Esophagus squamous epithelium (tissue), 5 donors: ENCODE results near the gene CDT1. TPM values are rescaled to one million over a fixed set of nuclear protein-coding genes. Genes with fewer than 3 reads are reported as not detected.

ENCODE experiments used
- DNase-seq: peaks from one replicate; lab custom pipeline; 2025; lab: John Stamatoyannopoulos, UW
- H3K27ac ChIP-seq, 4 donors: fragments of 200-600 bp; sonication (generic); one replicate each; pipeline ENCODE4 v1.5.1; 2016 to 2019; ENCODE audit warnings: mild to moderate bottlenecking in 1 of 4
- H3K27me3 ChIP-seq, 4 donors: fragments of 200-600 bp; sonication (generic); 1 replicate in 3 of 4; 2 replicates in 1 of 4; pipeline versions ENCODE4 v1.5.1 to v1.6.0; 2017 to 2021; ENCODE audit warnings: antibody characterized with exemption in 1 of 4
- H3K36me3 ChIP-seq, 3 donors: fragments of 200-600 bp; sonication (generic); one replicate each; pipeline ENCODE4 v1.5.1; 2016 to 2019
- H3K4me1 ChIP-seq, 3 donors: fragments of 200-600 bp; sonication (generic); one replicate each; pipeline ENCODE4 v1.5.1; 2017 to 2019
- H3K4me3 ChIP-seq, 4 donors: fragments of 200-600 bp; sonication (generic); 1 replicate in 3 of 4; 2 replicates in 1 of 4; pipeline ENCODE4 v1.5.1; 2016 to 2019; ENCODE audit warnings: mild to moderate bottlenecking in 2 of 4, moderate library complexity in 1 of 4
- H3K9me3 ChIP-seq, 3 donors: fragments of 200-600 bp; sonication (generic); one replicate each; pipeline ENCODE4 v1.5.1; 2016 to 2019
- POLR2A ChIP-seq, 4 donors: fragments of 450-650 bp; IDR thresholded peaks; one replicate each; pipeline ENCODE4 v1.6.1; 2017; ENCODE audit warnings: antibody characterized with exemption in 4 of 4, mild to moderate bottlenecking in 4 of 4, moderate library complexity in 3 of 4
- WGBS, 2 donors: methylation state at CpG; one replicate each; pipeline ENCODE4 v1.1.5; 2018; 5-methylcytosine and 5-hydroxymethylcytosine counted together
- intact Hi-C: fragments of 100-400 bp; cut with DNase I; formaldehyde crosslinking; loops from one replicate; pipeline ENCODE4 v1.15.0; 2022
- total RNA-seq, 4 donors: library from RNA; depleted of rRNA; stranded (reverse); fragments of >200 nt; gene quantifications; one replicate each; pipeline ENCODE4 v1.1.0, GENCODE V29; 2016
- TF ChIP-seq, protein P1 (sequence below), 6 experiments: fragments of 450-650 bp in 4 of 6; fragments of 200-600 bp in 2 of 6; sonication (generic) in 2 of 6; IDR thresholded peaks; one replicate each; pipeline ENCODE4 v1.5.1; 2016 to 2019; ENCODE audit warnings: antibody characterized with exemption in 6 of 6, mild to moderate bottlenecking in 4 of 6, moderate library complexity in 4 of 6
- donor health status: DM: yes; HTN: yes; CAD: no.

The CDT1 gene
- total RNA-seq, 4 donors from 2014 or later: 7.7 to 20.7 (median 11.2) TPM

GRCh38 chr16:88818575-88818874, 14.9 kb downstream of the CDT1 start:
- Histone ChIP-seq H3K36me3 (peaks cover 6 to 33% (median 11%) of the 10 kb centered on the region in 3 donors), H3K27ac (no peak overlapping the region), H3K4me1 (peaks cover 6 to 22% (median 6%) of the 10 kb centered on the region in 3 donors), H3K4me3 (no peak overlapping the region), H3K27me3 (no peaks in the 10 kb centered on the region), H3K9me3 (no peaks in the 10 kb centered on the region)
- 78 to 84% methylated on average over 15 to 18 of the region's 18 CpGs for WGBS, 2 donors
- TF ChIP-seq POLR2A (IDR thresholded peaks at IDR 0.05): no peak
- TF ChIP-seq, protein P1, sequence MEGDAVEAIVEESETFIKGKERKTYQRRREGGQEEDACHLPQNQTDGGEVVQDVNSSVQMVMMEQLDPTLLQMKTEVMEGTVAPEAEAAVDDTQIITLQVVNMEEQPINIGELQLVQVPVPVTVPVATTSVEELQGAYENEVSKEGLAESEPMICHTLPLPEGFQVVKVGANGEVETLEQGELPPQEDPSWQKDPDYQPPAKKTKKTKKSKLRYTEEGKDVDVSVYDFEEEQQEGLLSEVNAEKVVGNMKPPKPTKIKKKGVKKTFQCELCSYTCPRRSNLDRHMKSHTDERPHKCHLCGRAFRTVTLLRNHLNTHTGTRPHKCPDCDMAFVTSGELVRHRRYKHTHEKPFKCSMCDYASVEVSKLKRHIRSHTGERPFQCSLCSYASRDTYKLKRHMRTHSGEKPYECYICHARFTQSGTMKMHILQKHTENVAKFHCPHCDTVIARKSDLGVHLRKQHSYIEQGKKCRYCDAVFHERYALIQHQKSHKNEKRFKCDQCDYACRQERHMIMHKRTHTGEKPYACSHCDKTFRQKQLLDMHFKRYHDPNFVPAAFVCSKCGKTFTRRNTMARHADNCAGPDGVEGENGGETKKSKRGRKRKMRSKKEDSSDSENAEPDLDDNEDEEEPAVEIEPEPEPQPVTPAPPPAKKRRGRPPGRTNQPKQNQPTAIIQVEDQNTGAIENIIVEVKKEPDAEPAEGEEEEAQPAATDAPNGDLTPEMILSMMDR (IDR thresholded peaks at IDR 0.05): no peak
- DNase-seq: no peak
- intact Hi-C loops: loop anchor here (10.0 kb wide), 1 partner anchor 346 kb away; no protein-coding TSS in a partner anchor

DNA sequence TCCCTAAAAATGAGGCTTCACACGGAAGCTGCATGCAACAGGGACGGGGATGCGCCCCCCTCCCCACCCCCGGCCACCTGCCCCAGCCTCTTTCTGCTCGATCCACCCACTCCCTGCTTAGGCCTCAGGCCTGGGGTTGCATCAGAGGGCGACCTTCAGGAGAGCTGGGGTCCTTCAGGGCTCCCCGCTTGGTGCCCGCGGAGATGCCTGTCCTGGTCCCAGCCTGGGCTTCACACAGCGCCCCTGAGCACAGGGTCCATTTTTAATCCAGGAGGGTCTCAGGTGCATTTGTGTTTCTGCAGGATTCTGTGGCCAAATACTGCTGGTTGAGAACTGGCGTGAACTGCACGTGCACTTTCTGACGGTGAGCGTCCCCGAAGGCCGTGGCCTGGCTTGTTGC, 15.5 kb downstream of the CDT1 start:
- no peaks in the 10 kb centered on the region for H3K27me3 ChIP-seq
- WGBS, 2 donors: 81 to 97% methylated on average over 6 to 9 of the region's 16 CpGs
- H3K9me3 ChIP-seq: no peaks in the 10 kb centered on the region
- no peak overlapping the region for H3K27ac ChIP-seq
- no peak for DNase-seq
- TF ChIP-seq, protein P1 (IDR thresholded peaks at IDR 0.05): no peak
- TF ChIP-seq POLR2A (IDR thresholded peaks at IDR 0.05): no peak
- intact Hi-C loops: loop anchor here (10.0 kb wide), 1 partner anchor 346 kb away; no protein-coding TSS in a partner anchor
- H3K4me3 ChIP-seq: no peak overlapping the region
- peaks cover 6 to 39% (median 11%) of the 10 kb centered on the region in 3 donors for H3K36me3 ChIP-seq
- H3K4me1 ChIP-seq: peaks cover 6 to 21% (median 6%) of the 10 kb centered on the region in 3 donors

GRCh38 chr16:88820385-88821025, 16.9 kb downstream of the CDT1 start:
- H3K27me3 ChIP-seq: no peaks in the 10 kb centered on the region
- DNase-seq: no peak
- no peak overlapping the region for H3K4me3 ChIP-seq
- intact Hi-C loops: no loop called here
- 88 to 95% methylated on average over 8 to 13 of the region's 20 CpGs for WGBS, 2 donors
- peaks cover 6 to 45% (median 11%) of the 10 kb centered on the region in 3 donors for H3K36me3 ChIP-seq
- no peaks in the 10 kb centered on the region for H3K9me3 ChIP-seq
- H3K4me1 ChIP-seq: peaks cover 6 to 23% (median 7%) of the 10 kb centered on the region in 3 donors
- no peak overlapping the region for H3K27ac ChIP-seq
- TF ChIP-seq POLR2A (IDR thresholded peaks at IDR 0.05): no peak
- TF ChIP-seq, protein P1 (IDR thresholded peaks at IDR 0.05): no peak

GRCh38 chr16:88821168-88821850, 17.7 kb downstream of the CDT1 start:
- 87 to 91% methylated on average over 5 to 8 of the region's 22 CpGs for WGBS, 2 donors
- Histone ChIP-seq H3K9me3 (no peaks in the 10 kb centered on the region), H3K4me3 (no peak overlapping the region), H3K36me3 (peaks cover 6 to 48% (median 11%) of the 10 kb centered on the region in 3 donors), H3K27ac (no peak overlapping the region), H3K27me3 (no peaks in the 10 kb centered on the region), H3K4me1 (peaks cover 4 to 25% (median 10%) of the 10 kb centered on the region in 3 donors)
- TF ChIP-seq POLR2A (IDR thresholded peaks at IDR 0.05): no peak
- TF ChIP-seq, protein P1 (IDR thresholded peaks at IDR 0.05): no peak
- intact Hi-C loops: no loop called here
- no peak for DNase-seq
